Neural crest cell (in vitro differentiated cells): ENCODE data around the gene C3orf49. TPM values are rescaled to one million over a fixed set of nuclear protein-coding genes. Genes with fewer than 3 reads are reported as not detected.

Source experiments
- DNase-seq: peaks from one replicate; pipeline ENCODE4 v3.0.0; 2021; ENCODE audit warnings: low read depth, mixed read lengths, low spot score
- H3K27ac Mint-ChIP-seq: one replicate; pipeline ENCODE4 v1.8.0; 2021; ENCODE audit warnings: mild to moderate bottlenecking, mixed read lengths; ENCODE audit not compliant: unreplicated experiment
- H3K27me3 Mint-ChIP-seq: 2 replicates; pipeline ENCODE4 v1.8.0; 2021; ENCODE audit warnings: low read depth, mild to moderate bottlenecking, mixed read lengths
- H3K36me3 Mint-ChIP-seq: 2 replicates; pipeline ENCODE4 v1.8.0; 2021; ENCODE audit warnings: low read depth, mild to moderate bottlenecking, mixed read lengths
- H3K4me1 Mint-ChIP-seq: 2 replicates; pipeline ENCODE4 v1.8.0; 2021; ENCODE audit warnings: mixed read lengths
- H3K4me3 Mint-ChIP-seq: one replicate; pipeline ENCODE4 v1.8.0; 2021; ENCODE audit warnings: mild to moderate bottlenecking, mixed read lengths
- H3K9me3 Mint-ChIP-seq: 2 replicates; pipeline ENCODE4 v1.8.0; 2021; ENCODE audit warnings: mixed read lengths
- CTCF ChIP-seq: fragments of 200-600 bp; sonication (generic); conservative IDR thresholded peaks from 2 replicates; pipeline ENCODE4 v1.5.0; 2021; ENCODE audit warnings: antibody characterized with exemption, mild to moderate bottlenecking
- total RNA-seq: library from RNA; stranded (reverse); gene quantifications from 2 replicates; pipeline ENCODE4 v1.2.1, GENCODE V29; 2021

C3orf49 gene
- total RNA-seq, 1 donor from 2014 or later: not detected

DNA sequence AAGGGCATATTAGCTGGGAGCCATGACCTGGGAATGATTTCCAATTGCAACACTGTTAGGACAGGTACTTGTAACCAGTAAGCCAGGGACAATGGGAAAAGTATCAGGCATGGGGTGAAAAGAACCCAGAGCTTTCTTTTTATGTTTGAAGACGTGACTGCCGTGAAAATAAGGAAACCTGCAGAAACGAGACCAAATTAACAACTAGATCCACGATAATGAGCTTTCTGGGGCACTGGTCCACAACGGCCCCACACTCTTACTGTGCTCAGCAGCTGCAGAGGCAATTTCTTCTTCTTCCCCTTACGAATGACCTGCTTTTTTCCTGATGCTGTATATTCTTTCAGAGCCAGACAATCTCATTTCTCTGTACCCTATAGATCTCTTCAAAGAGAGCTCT is 11.4 kb downstream of the C3orf49 start:
- DNase-seq: no peak
- H3K4me1 Mint-ChIP-seq: no peaks in the 10 kb centered on the region
- H3K9me3 Mint-ChIP-seq: no peaks in the 10 kb centered on the region
- peaks cover 20% of the 10 kb centered on the region for H3K36me3 Mint-ChIP-seq
- no peak for TF ChIP-seq CTCF
- H3K27ac Mint-ChIP-seq: no peak overlapping the region
- H3K27me3 Mint-ChIP-seq: no peaks in the 10 kb centered on the region
- H3K4me3 Mint-ChIP-seq: no peak overlapping the region

GRCh38 chr3:63832395-63832794 is 13.3 kb downstream of the C3orf49 start:
- no peak overlapping the region for H3K27ac Mint-ChIP-seq
- H3K36me3 Mint-ChIP-seq: peaks cover 17% of the 10 kb centered on the region
- no peaks in the 10 kb centered on the region for H3K27me3 Mint-ChIP-seq
- no peak for DNase-seq
- no peaks in the 10 kb centered on the region for H3K9me3 Mint-ChIP-seq
- H3K4me3 Mint-ChIP-seq: no peak overlapping the region
- TF ChIP-seq CTCF: no peak
- H3K4me1 Mint-ChIP-seq: no peaks in the 10 kb centered on the region

GRCh38 chr3:63841704-63842103 is 22.6 kb downstream of the C3orf49 start:
- TF ChIP-seq CTCF: no peak
- H3K4me1 Mint-ChIP-seq: peaks cover 6% of the 10 kb centered on the region
- H3K9me3 Mint-ChIP-seq: no peaks in the 10 kb centered on the region
- H3K27me3 Mint-ChIP-seq: no peaks in the 10 kb centered on the region
- no peak for DNase-seq
- peaks cover 2% of the 10 kb centered on the region for H3K36me3 Mint-ChIP-seq
- H3K4me3 Mint-ChIP-seq: no peak overlapping the region
- H3K27ac Mint-ChIP-seq: no peak overlapping the region

GRCh38 chr3:63842127-63842526 is 23.0 kb downstream of the C3orf49 start:
- Mint-ChIP-seq H3K27me3 (no peaks in the 10 kb centered on the region), H3K36me3 (peaks cover 2% of the 10 kb centered on the region), H3K9me3 (no peaks in the 10 kb centered on the region), H3K4me3 (no peak overlapping the region), H3K4me1 (peaks cover 6% of the 10 kb centered on the region), H3K27ac (no peak overlapping the region)
- no peak for TF ChIP-seq CTCF
- no peak for DNase-seq

DNA sequence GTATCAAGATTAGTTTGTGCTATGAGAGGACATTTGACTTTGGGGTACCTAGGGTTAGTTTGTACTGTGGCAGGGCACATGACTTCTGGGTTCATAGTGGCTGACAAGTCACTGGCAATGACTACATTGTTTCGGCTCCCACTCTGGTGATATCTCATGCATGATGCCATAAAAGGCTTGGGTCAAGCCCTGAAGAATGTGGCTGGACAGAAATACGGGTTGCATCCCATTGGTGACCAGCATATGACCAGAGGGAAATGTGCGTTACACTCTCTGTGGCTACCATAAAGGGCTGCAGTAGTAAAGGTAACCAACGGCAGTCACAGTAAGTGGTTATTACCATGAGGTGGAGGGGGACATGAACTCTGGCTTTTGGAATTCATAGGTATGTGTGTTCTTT is 26.1 kb downstream of the C3orf49 start:
- Mint-ChIP-seq H3K36me3 (peaks cover 2% of the 10 kb centered on the region), H3K4me1 (peaks cover 10% of the 10 kb centered on the region), H3K27ac (no peak overlapping the region), H3K4me3 (no peak overlapping the region), H3K27me3 (no peaks in the 10 kb centered on the region), H3K9me3 (no peaks in the 10 kb centered on the region)
- TF ChIP-seq CTCF: no peak
- no peak for DNase-seq
